ENCODE measurements around the gene TEX26.

Gene TEX26

DNA sequence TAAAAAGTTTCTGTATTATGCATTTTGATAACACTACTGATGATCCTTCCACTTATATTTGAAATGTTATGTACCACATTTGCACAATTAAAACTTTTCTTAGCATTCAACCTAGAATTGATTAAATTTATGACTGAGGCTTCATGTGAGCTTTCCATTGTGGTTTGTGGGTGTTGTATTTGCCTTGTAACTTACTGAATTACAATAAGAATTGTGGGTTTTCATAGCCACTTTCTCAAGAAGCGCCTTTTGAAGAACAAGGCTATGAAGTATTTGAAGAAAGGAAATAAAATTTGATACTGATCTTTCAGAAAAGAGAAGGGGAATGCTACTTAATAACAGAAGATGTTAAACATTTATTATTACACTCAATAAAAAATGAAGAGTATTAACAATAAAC lies 7.0 kb upstream of the TEX26 start:
- H3K36me3 ChIP-seq (ENCODE audit: control insufficient read depth in 2 of 2, insufficient read depth in 1 of 2, low read length in 2 of 2): no peaks in the 10 kb centered on the region
- H3K4me3 ChIP-seq (ENCODE audit: low read depth, low read length): no peak overlapping the region
- H3K4me1 ChIP-seq (ENCODE audit: control insufficient read depth, insufficient read depth, low read length): no peaks in the 10 kb centered on the region
- H3K27ac ChIP-seq (ENCODE audit: extremely low read depth, low read depth, low read length): no peak overlapping the region
- ChIA-PET POLR2A (no interaction called here), CTCF (no interaction called here)
- TF ChIP-seq, protein P1, sequence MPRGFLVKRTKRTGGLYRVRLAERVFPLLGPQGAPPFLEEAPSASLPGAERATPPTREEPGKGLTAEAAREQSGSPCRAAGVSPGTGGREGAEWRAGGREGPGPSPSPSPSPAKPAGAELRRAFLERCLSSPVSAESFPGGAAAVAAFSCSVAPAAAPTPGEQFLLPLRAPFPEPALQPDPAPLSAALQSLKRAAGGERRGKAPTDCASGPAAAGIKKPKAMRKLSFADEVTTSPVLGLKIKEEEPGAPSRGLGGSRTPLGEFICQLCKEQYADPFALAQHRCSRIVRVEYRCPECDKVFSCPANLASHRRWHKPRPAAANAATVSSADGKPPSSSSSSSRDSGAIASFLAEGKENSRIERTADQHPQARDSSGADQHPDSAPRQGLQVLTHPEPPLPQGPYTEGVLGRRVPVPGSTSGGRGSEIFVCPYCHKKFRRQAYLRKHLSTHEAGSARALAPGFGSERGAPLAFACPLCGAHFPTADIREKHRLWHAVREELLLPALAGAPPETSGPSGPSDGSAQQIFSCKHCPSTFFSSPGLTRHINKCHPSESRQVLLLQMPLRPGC (tag by site-specific recombination; IDR thresholded peaks at IDR 0.05): no peak
- TF ChIP-seq KLF8 (tag by site-specific recombination; IDR thresholded peaks at IDR 0.05) (no peak), ZNF335 (tag by site-specific recombination; conservative IDR thresholded peaks at IDR 0.05) (no peak), ZFP41 (tag by site-specific recombination; IDR thresholded peaks at IDR 0.05; ENCODE audit: borderline replicate concordance) (no peak), ZNF266 (tag by site-specific recombination; IDR thresholded peaks at IDR 0.05; ENCODE audit: low read depth) (no peak), ZNF654 (tag by site-specific recombination; IDR thresholded peaks at IDR 0.05; ENCODE audit: low read depth) (no peak), KLF10 (tag by site-specific recombination; IDR thresholded peaks at IDR 0.05) (no peak), ZBTB7A (tag by site-specific recombination; IDR thresholded peaks at IDR 0.05; ENCODE audit: low read depth) (no peak), ZNF530 (tag by site-specific recombination; IDR thresholded peaks at IDR 0.05; ENCODE audit: low read depth) (no peak), ZNF211 (tag by site-specific recombination; IDR thresholded peaks at IDR 0.05; ENCODE audit: low read depth) (no peak), KLF16 (tag by site-specific recombination; IDR thresholded peaks at IDR 0.05) (no peak), ZNF521 (tag by site-specific recombination; IDR thresholded peaks at IDR 0.05) (no peak), TCF7L2 (IDR thresholded peaks at IDR 0.05; ENCODE audit: borderline replicate concordance, low read depth, low read length) (no peak), SP7 (tag by site-specific recombination; IDR thresholded peaks at IDR 0.05) (no peak), ZBTB1 (tag by site-specific recombination; IDR thresholded peaks at IDR 0.05) (no peak)
- TF ChIP-seq, protein P2, sequence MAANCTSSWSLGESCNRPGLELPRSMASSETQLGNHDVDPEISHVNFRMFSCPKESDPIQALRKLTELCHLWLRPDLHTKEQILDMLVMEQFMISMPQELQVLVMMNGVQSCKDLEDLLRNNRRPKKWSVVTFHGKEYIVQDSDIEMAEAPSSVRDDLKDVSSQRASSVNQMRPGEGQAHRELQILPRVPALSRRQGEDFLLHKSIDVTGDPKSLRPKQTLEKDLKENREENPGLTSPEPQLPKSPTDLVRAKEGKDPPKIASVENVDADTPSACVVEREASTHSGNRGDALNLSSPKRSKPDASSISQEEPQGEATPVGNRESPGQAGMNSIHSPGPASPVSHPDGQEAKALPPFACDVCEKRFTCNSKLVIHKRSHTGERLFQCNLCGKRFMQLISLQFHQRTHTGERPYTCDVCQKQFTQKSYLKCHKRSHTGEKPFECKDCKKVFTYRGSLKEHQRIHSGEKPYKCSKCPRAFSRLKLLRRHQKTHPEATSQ (tag by site-specific recombination; IDR thresholded peaks at IDR 0.05): no peak
- TF ChIP-seq, protein P3, sequence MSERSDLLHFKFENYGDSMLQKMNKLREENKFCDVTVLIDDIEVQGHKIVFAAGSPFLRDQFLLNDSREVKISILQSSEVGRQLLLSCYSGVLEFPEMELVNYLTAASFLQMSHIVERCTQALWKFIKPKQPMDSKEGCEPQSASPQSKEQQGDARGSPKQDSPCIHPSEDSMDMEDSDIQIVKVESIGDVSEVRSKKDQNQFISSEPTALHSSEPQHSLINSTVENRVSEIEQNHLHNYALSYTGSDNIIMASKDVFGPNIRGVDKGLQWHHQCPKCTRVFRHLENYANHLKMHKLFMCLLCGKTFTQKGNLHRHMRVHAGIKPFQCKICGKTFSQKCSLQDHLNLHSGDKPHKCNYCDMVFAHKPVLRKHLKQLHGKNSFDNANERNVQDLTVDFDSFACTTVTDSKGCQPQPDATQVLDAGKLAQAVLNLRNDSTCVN (tag by site-specific recombination; optimal IDR thresholded peaks at IDR 0.05): no peak
- TF ChIP-seq, protein P4, sequence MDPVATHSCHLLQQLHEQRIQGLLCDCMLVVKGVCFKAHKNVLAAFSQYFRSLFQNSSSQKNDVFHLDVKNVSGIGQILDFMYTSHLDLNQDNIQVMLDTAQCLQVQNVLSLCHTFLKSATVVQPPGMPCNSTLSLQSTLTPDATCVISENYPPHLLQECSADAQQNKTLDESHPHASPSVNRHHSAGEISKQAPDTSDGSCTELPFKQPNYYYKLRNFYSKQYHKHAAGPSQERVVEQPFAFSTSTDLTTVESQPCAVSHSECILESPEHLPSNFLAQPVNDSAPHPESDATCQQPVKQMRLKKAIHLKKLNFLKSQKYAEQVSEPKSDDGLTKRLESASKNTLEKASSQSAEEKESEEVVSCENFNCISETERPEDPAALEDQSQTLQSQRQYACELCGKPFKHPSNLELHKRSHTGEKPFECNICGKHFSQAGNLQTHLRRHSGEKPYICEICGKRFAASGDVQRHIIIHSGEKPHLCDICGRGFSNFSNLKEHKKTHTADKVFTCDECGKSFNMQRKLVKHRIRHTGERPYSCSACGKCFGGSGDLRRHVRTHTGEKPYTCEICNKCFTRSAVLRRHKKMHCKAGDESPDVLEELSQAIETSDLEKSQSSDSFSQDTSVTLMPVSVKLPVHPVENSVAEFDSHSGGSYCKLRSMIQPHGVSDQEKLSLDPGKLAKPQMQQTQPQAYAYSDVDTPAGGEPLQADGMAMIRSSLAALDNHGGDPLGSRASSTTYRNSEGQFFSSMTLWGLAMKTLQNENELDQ (tag by site-specific recombination; IDR thresholded peaks at IDR 0.05; ENCODE audit: low read depth): no peak
- TF ChIP-seq, protein P5, sequence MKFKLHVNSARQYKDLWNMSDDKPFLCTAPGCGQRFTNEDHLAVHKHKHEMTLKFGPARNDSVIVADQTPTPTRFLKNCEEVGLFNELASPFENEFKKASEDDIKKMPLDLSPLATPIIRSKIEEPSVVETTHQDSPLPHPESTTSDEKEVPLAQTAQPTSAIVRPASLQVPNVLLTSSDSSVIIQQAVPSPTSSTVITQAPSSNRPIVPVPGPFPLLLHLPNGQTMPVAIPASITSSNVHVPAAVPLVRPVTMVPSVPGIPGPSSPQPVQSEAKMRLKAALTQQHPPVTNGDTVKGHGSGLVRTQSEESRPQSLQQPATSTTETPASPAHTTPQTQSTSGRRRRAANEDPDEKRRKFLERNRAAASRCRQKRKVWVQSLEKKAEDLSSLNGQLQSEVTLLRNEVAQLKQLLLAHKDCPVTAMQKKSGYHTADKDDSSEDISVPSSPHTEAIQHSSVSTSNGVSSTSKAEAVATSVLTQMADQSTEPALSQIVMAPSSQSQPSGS (tag by site-specific recombination; IDR thresholded peaks at IDR 0.05; ENCODE audit: low read depth): no peak
- H3K9me3 ChIP-seq (ENCODE audit: control insufficient read depth, insufficient read depth, low read depth, low read length): no peaks in the 10 kb centered on the region
